Naive B cell (primary cell): ENCODE results near the gene SLC25A5. TPM values are rescaled to one million over a fixed set of nuclear protein-coding genes. Genes with fewer than 3 reads are reported as not detected.
"Not testable (repeated sequence)": the region's sequence is repeated elsewhere in the genome, so short reads cannot be mapped to it uniquely, and the experiment has no call there.

Experiments used
- ATAC-seq, 2 donors: fragments of 150-1000 bp; cut with Tn5 transposase; 2 replicates each; pipeline ENCODE4 v1.10.0; 2021; ENCODE audit warnings: low read depth in 2 of 2, mild to moderate bottlenecking in 2 of 2, moderate library complexity in 2 of 2
- DNase-seq: peaks from one replicate; pipeline ENCODE4 v3.0.0; 2022
- H3K27ac Mint-ChIP-seq, 6 donors: one replicate each; pipeline ENCODE4 v1.8.0; 2020 to 2022; ENCODE audit warnings: mild to moderate bottlenecking in 6 of 6, mixed read lengths in 6 of 6, moderate library complexity in 5 of 6, inconsistent platforms in 2 of 6
- H3K27me3 Mint-ChIP-seq, 3 donors: one replicate each; pipeline ENCODE4 v1.8.0; 2021 to 2022; ENCODE audit warnings: mixed read lengths in 3 of 3, mild to moderate bottlenecking in 1 of 3
- H3K36me3 Mint-ChIP-seq, 2 donors: one replicate each; pipeline ENCODE4 v1.8.0; 2020 to 2022; ENCODE audit warnings: mixed read lengths in 2 of 2, inconsistent platforms in 1 of 2, mild to moderate bottlenecking in 1 of 2
- H3K4me1 Mint-ChIP-seq, 3 donors: one replicate each; pipeline ENCODE4 v1.8.0; 2020 to 2022; ENCODE audit warnings: mixed read lengths in 3 of 3, inconsistent platforms in 1 of 3, mild to moderate bottlenecking in 1 of 3, moderate library complexity in 1 of 3
- H3K4me3 Mint-ChIP-seq, 8 donors: one replicate each; pipeline ENCODE4 v1.8.0; 2020 to 2022; ENCODE audit warnings: mild to moderate bottlenecking in 8 of 8, mixed read lengths in 8 of 8, moderate library complexity in 8 of 8, inconsistent platforms in 2 of 8
- H3K9me3 Mint-ChIP-seq, 7 donors: one replicate each; pipeline ENCODE4 v1.8.0; 2020 to 2022; ENCODE audit warnings: mixed read lengths in 7 of 7, mild to moderate bottlenecking in 5 of 7, inconsistent platforms in 2 of 7, moderate library complexity in 1 of 7
- polyA plus RNA-seq, 6 donors: library from polyadenylated mRNA; unstranded; fragments of 300-500 nt; fragmentation: Illumina TruSeq; gene quantifications; one replicate each; pipeline ENCODE4 v1.2.3, GENCODE V29; 2021; ENCODE audit warnings: low read depth in 6 of 6

The SLC25A5 gene
- polyA plus RNA-seq, 6 donors from 2014 or later: 309 to 601 (median 346) TPM

- Mint-ChIP-seq H3K4me3 (no peak overlapping the region), H3K4me1 (peaks cover 10 to 23% (median 11%) of the 10 kb centered on the region in 3 donors), H3K27ac (peak overlapping the region in 3 of 6 donors; percentile 31 to 90 (median 76)), H3K27me3 (no peaks in the 10 kb centered on the region), H3K9me3 (peaks cover 0 to 2% (median 0%) of the 10 kb centered on the region in 7 donors), H3K36me3 (peaks cover 0 to 5% of the 10 kb centered on the region in 2 donors)
- ATAC-seq: peak; percentile 20 to 44
- no peak for DNase-seq
Observed at GRCh38 chrX:119502727-119503483, 34.7 kb downstream of the SLC25A5 start.

DNA sequence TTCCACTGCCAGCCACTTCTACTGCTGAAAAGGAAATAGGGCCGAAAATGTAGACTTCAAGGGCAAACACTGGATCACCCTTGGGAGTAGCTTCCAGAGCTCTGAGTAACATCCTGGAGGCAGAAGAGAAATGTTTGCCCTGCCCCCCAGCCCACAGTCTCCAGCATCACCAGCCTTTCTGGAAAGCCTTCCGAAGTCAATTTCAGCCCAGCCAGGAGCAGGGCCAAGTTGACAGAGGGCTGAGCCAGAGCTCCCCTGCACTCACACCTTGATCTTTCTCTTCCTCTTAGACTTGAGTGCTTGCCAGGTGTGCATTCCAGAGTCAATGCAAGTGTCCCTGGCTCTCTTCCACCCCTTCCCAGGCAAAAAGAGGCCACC is 35.2 kb downstream of the SLC25A5 start:
- Mint-ChIP-seq H3K4me1 (peaks cover 10 to 23% (median 11%) of the 10 kb centered on the region in 3 donors), H3K36me3 (peaks cover 0 to 5% of the 10 kb centered on the region in 2 donors), H3K27ac (no peak overlapping the region), H3K4me3 (no peak overlapping the region), H3K9me3 (no peaks in the 10 kb centered on the region), H3K27me3 (no peaks in the 10 kb centered on the region)
- ATAC-seq (no peak), DNase-seq (no peak)

DNA sequence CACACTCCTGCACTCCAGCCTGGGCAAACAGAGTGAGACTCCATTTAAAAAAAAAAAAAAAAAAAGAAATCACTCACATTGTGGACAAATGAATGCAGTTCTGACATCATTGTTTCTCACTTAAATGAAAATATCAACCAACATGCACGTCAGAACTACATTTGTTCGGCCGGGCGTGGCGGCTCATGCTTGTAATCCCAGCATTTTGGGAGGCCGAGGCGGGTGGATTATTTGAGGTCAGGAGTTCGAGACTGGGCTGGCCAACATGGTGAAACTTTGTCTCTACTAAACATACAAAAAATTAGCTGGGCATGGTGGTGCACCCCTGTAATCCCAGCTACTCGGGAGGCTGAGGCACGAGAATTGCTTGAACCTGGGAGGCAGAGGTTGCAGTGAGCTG is 36.9 kb downstream of the SLC25A5 start:
- peaks cover 10 to 23% (median 11%) of the 10 kb centered on the region in 3 donors for H3K4me1 Mint-ChIP-seq
- not testable (repeated sequence) for ATAC-seq, H3K27me3 Mint-ChIP-seq, H3K9me3 Mint-ChIP-seq, H3K27ac Mint-ChIP-seq, H3K4me3 Mint-ChIP-seq, DNase-seq, H3K36me3 Mint-ChIP-seq

GRCh38 chrX:119505945-119506344 is 37.7 kb downstream of the SLC25A5 start:
- Mint-ChIP-seq H3K4me3 (no peak overlapping the region), H3K4me1 (peaks cover 4 to 19% (median 8%) of the 10 kb centered on the region in 3 donors), H3K9me3 (no peaks in the 10 kb centered on the region), H3K27me3 (no peaks in the 10 kb centered on the region), H3K36me3 (no peaks in the 10 kb centered on the region), H3K27ac (no peak overlapping the region)
- ATAC-seq: no peak
- DNase-seq: no peak

- Mint-ChIP-seq H3K4me1 (peaks cover 0 to 9% (median 3%) of the 10 kb centered on the region in 3 donors), H3K9me3 (no peaks in the 10 kb centered on the region), H3K36me3 (no peaks in the 10 kb centered on the region), H3K27ac (peak overlapping the region in 2 of 6 donors; percentile 42 to 56), H3K4me3 (peak overlapping the region in 1 of 8 donors; percentile 51), H3K27me3 (no peaks in the 10 kb centered on the region)
- ATAC-seq (no peak), DNase-seq (no peak)
Observed at GRCh38 chrX:119507206-119507605, 39.0 kb downstream of the SLC25A5 start.

DNA sequence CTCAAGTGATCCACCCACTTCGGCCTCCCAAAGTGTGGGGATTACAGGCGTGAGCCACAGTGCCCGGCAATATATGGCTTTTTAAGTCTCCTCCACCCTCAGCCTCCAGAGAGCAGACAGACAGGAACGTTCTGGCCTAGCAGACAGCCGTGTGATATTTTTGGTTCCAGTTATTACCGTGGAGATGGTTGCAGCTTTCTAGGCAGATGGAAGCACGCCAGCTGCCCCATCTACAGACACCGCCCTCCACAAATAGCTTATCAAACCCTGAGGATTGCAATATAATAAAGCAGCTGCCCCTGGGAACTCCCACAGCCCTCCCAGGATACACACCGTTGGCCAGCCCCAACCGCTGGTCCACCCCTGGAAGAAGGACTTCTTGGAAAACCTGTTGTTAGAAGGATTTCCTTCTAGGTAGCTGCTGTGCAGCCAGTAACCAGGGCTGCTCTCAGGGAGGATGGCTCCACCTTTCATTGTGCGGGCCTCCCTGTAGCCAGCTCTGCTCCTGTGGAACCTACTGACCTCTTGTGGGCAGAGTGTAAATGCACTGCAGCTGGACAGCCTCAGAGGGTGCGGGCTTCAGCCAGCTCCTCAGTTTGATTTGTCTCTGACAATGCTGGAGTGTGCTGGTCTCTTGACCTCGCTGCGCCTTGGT is 44.0 kb downstream of the SLC25A5 start:
- Mint-ChIP-seq H3K36me3 (no peaks in the 10 kb centered on the region), H3K4me1 (peaks cover 4 to 6% (median 6%) of the 10 kb centered on the region in 3 donors), H3K9me3 (no peaks in the 10 kb centered on the region), H3K27ac (no peak overlapping the region), H3K4me3 (no peak overlapping the region), H3K27me3 (no peaks in the 10 kb centered on the region)
- DNase-seq: peak; percentile 18
- ATAC-seq: peak; percentile 52 to 64

DNA sequence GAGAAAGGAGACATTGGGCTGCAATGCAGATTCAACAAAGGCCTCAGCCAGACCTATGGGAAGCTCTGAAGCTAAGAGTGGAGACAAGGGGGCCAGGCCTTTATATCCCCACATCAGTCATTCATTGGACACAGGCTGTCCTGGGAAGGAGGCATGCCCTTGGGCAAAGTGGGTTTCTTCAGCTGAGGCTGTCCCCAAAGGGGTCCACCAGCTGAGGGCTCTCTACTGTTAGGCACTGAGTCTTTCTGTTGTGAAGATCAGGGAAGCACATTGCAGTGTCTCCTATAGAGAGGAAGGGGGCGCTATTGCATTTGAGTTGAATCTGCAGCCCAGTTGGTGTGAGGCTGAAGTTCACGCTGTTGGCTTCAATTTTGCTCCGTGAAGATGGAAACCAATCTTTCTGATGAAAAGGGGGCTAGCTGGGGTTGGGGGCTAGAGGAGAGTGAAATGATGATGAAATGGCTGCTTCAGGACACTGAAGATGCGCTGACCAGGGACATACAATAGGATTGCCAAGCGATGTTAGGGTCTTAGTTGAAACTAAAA is 48.0 kb downstream of the SLC25A5 start:
- Mint-ChIP-seq H3K4me1 (peaks cover 4 to 6% (median 6%) of the 10 kb centered on the region in 3 donors), H3K9me3 (no peaks in the 10 kb centered on the region), H3K27me3 (no peaks in the 10 kb centered on the region), H3K27ac (peak overlapping the region in 1 of 6 donors; percentile 16), H3K36me3 (no peaks in the 10 kb centered on the region), H3K4me3 (no peak overlapping the region)
- ATAC-seq (peak; percentile 90 to 94), DNase-seq (peak; percentile 65)

GRCh38 chrX:119518371-119518770 is 50.1 kb downstream of the SLC25A5 start:
- Mint-ChIP-seq H3K36me3 (no peaks in the 10 kb centered on the region), H3K4me1 (peaks cover 4 to 6% (median 6%) of the 10 kb centered on the region in 3 donors), H3K27ac (no peak overlapping the region), H3K9me3 (no peaks in the 10 kb centered on the region), H3K27me3 (no peaks in the 10 kb centered on the region), H3K4me3 (no peak overlapping the region)
- DNase-seq (no peak), ATAC-seq (no peak)

Other genes starting within 250 kb of the SLC25A5 start
- gene PGRMC1, start 232.2 kb upstream of the SLC25A5 start, polyA plus RNA-seq: 10 to 100 TPM in 4 of 6 donors, 1 to 10 TPM in 2; 7.1 to 14.9 (median 10.8) TPM
- 10 to 100 TPM in 5 of 6 donors, 1 to 10 TPM in 1; 9.3 to 15.3 (median 12.5) TPM for gene SLC25A43, start 69.1 kb upstream of the SLC25A5 start, polyA plus RNA-seq
- 10 to 100 TPM in 5 of 6 donors, 1 to 10 TPM in 1; 5.3 to 26.8 (median 20.7) TPM for gene STEEP1, start 97.0 kb downstream of the SLC25A5 start, polyA plus RNA-seq
- gene UBE2A, start 106.1 kb downstream of the SLC25A5 start, polyA plus RNA-seq: 10 to 100 TPM; 61.8 to 98.9 (median 75.6) TPM
- 1 to 10 TPM; 4.2 to 9.4 (median 7.1) TPM for gene NKRF, start 138.0 kb downstream of the SLC25A5 start, polyA plus RNA-seq
- gene SEPTIN6, start 224.7 kb downstream of the SLC25A5 start, polyA plus RNA-seq: 100 to 1,000 TPM in 5 of 6 donors, 10 to 100 TPM in 1; 78.8 to 189 (median 150) TPM